VCaP (cell line): Measurements from ENCODE around the gene SMOC2.
"Not testable (repeated sequence)": the region's sequence is repeated elsewhere in the genome, so short reads cannot be mapped to it uniquely, and the experiment has no call there.

Experiments used
- H3K27ac ChIP-seq: fragments of 450-650 bp; 2 replicates; pipeline ENCODE4 v1.5.1; 2017
- CTCF ChIP-seq: fragments of 450-650 bp; conservative IDR thresholded peaks from 2 replicates; pipeline ENCODE4 v1.5.1; 2017; ENCODE audit warnings: mild to moderate bottlenecking, moderate library complexity

SMOC2 gene

GRCh38 chr6:168699631-168700295 lies 258.8 kb downstream of the SMOC2 start:
- TF ChIP-seq CTCF = no peak

GRCh38 chr6:168700880-168701279 lies 259.9 kb downstream of the SMOC2 start:
- TF ChIP-seq CTCF = no peak
- H3K27ac ChIP-seq = no peak overlapping the region

More at GRCh38 chr6:168699631-168700295, 258.8 kb downstream of the SMOC2 start:
- no peak overlapping the region for H3K27ac ChIP-seq

GRCh38 chr6:168703990-168704389 lies 263.0 kb downstream of the SMOC2 start:
- no peak overlapping the region for H3K27ac ChIP-seq
- no peak for TF ChIP-seq CTCF

- no peak for TF ChIP-seq CTCF
- no peak overlapping the region for H3K27ac ChIP-seq
Measured at GRCh38 chr6:168704678-168705077, 263.7 kb downstream of the SMOC2 start.

- not testable (repeated sequence) for H3K27ac ChIP-seq
Measured at GRCh38 chr6:168705271-168705670, 264.3 kb downstream of the SMOC2 start.

- no peak for TF ChIP-seq CTCF
- no peak overlapping the region for H3K27ac ChIP-seq
Measured at GRCh38 chr6:168706471-168707177, 265.6 kb downstream of the SMOC2 start.

GRCh38 chr6:168708526-168708925 lies 267.5 kb downstream of the SMOC2 start:
- TF ChIP-seq CTCF = no peak
- no peak overlapping the region for H3K27ac ChIP-seq

GRCh38 chr6:168708984-168709383 lies 268.0 kb downstream of the SMOC2 start:
- no peak overlapping the region for H3K27ac ChIP-seq
- no peak for TF ChIP-seq CTCF
